Measurements from ENCODE around the gene PGA5. TPM values are rescaled to one million over a fixed set of nuclear protein-coding genes. Genes with fewer than 3 reads are reported as not detected.
A peak's percentile ranks its signal among the peaks of the same experiment; 100 is the strongest.

Gene PGA5
- total and polyA plus RNA-seq, 9 of the 15 experiments (the other 6 are each of a cell fraction or from before 2014, with no cell fraction given) = not detected

GRCh38 chr11:61287338-61287977, 46.5 kb downstream of the PGA5 start (continued):
- TF ChIP-seq REST (IDR thresholded peaks at IDR 0.05; ENCODE audit: borderline replicate concordance) (peak; percentile 67), REST (CRISPR knock-in tag; IDR thresholded peaks at IDR 0.05; ENCODE audit: low read depth) (no peak), NFE2 (IDR thresholded peaks at IDR 0.05; ENCODE audit: low read depth) (peak; percentile 64), SMARCB1 (IDR thresholded peaks at IDR 0.05; ENCODE audit: insufficient read length, low read depth) (peak; percentile 1), ELF4 (CRISPR knock-in tag; IDR thresholded peaks at IDR 0.05) (peak; percentile 66; the same call in 1 of the 2 replicates), SOX6 (IDR thresholded peaks at IDR 0.05) (peak; percentile 90), BDP1 (IDR thresholded peaks at IDR 0.05; ENCODE audit: insufficient read depth, insufficient read length) (no peak), LCOR (CRISPR knock-in tag; IDR thresholded peaks at IDR 0.05) (peak; percentile 83), SAP30 (IDR thresholded peaks at IDR 0.05; ENCODE audit: borderline replicate concordance, insufficient read depth, low read depth, low read length, poor library complexity, severe bottlenecking) (no peak), FOXM1 (IDR thresholded peaks at IDR 0.05; ENCODE audit: low read depth) (peak; percentile 83), FOXM1 (CRISPR knock-in tag; IDR thresholded peaks at IDR 0.05; ENCODE audit: low read depth) (no peak), ZNF699 (CRISPR knock-in tag; IDR thresholded peaks at IDR 0.05; ENCODE audit: insufficient replicate concordance) (no peak), ZBTB33 (CRISPR knock-in tag; IDR thresholded peaks at IDR 0.05) (no peak; the same call in 1 of the 2 replicates), RCOR1 (IDR thresholded peaks at IDR 0.05; ENCODE audit: borderline replicate concordance in 1 of 2, low read depth in 2 of 2, low read length in 2 of 2) (peak; percentile 32 to 72; a peak in 2 of 4 replicates), NFXL1 (CRISPR knock-in tag; IDR thresholded peaks at IDR 0.05) (no peak), DEAF1 (CRISPR knock-in tag; IDR thresholded peaks at IDR 0.05) (no peak)

All from K562 (cell line).